ENCODE data around the gene TOMM70. TPM values are rescaled to one million over a fixed set of nuclear protein-coding genes. Genes with fewer than 3 reads are reported as not detected.
A peak's percentile ranks its signal among the peaks of the same experiment; 100 is the strongest.
"Not testable (repeated sequence)": the region's sequence is repeated elsewhere in the genome, so short reads cannot be mapped to it uniquely, and the experiment has no call there.

Gene TOMM70
- 52.4 TPM for polyA plus RNA-seq (ENCODE audit: insufficient read length)

DNA sequence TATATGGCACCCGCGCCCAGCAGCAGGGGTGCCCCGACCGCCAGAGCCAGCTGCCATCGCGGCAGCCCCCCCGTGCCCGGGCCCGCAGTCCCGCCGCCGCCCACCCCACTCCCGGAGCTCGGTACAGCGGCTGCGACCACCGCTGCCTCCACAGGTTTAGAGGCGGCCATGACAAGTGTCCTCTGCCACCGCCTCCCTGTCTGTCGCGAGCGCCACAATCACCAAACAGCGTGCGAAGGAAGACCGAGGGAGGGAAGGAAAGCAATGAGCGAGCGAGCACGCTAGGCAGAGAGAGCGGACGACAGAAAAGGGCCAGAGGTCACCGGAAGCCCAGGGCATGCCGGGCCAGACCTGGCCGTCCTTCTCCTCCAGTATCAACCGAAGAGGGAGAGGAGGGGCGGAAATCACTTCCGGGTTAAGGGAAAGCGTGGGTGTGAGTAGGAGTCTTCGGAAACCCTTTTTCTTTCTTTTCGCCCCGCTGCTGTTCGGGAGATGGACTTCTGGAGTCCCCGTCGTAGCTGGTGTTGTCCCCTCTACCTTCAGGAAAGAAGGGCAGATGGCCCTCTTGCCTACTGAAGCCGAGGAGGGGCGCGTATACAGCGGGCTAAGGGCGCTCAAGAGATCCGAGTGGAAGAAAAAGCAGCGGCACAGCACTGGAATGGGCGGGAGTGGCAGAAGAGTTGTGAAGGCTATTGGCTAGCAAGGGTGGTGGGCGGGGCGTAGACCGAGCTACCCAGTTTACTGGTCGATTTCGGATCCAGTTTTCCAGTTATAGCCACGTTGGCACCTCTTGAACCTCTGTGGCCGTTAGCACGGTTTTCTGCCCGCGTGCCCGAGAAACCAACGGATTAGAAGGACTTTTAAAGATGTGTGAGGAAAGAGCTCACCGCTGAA is at the start of gene TOMM70, which contains the start of gene LNP1:
TSS of gene TOMM70 (minus strand) at position 310 of the 894 bp plus-strand sequence. CDS start at position 170, 140 bp downstream.
TSS of gene LNP1 (plus strand) at position 760 of the 894 bp plus-strand sequence. CDS start 28,191 bp downstream, outside the sequence.
- peak; percentile 97 for DNase-seq

DNA sequence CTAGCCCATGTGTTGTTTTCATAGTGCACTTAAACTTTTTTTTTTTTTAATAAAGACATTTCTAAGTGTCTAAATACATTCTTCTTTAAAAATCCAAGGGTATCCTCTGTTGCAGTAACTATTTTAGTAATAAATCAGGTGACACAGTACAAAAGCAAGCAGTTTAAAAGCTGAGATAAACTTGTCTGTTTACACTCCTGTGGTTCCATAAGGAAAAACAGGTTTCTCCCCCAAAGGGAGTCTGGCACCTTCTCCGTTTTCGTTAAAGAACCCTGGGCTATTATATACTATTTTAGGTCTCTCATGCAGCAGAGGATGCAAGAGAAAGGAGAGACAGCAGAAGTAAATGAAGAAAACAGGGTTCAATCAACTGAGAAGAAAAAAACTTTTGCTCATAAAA is 48.3 kb upstream of the TOMM70 start:
- DNase-seq, result no peak

- DNase-seq, result no peak
Measured at GRCh38 chr3:100448079-100448478, 47.2 kb upstream of the TOMM70 start.

- DNase-seq, result not testable (repeated sequence)
Measured at GRCh38 chr3:100447067-100447466, 46.2 kb upstream of the TOMM70 start.

DNA sequence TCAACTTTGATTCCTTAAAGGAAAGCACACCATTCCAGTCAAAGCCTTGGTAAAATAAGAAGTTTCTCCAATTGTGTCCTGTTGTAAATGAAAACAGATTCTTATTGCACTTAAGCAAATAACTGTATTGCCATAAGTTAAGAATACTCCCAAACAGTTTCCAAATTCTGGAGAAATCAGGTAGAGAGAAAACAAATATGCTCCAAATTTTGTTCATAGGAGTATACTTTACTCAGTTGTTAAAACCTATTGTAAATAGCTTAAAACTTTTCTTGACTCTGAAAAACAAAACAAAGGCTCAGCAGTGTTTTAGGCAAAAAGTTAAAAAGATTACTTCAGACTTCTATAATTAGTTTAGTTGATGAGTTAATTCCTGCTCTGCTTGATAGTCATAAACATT is 42.8 kb upstream of the TOMM70 start:
- DNase-seq, result no peak

GRCh38 chr3:100440895-100441294 is 40.0 kb upstream of the TOMM70 start:
- no peak for DNase-seq

GRCh38 chr3:100438623-100438974 is 37.7 kb upstream of the TOMM70 start:
- DNase-seq, result no peak

DNA sequence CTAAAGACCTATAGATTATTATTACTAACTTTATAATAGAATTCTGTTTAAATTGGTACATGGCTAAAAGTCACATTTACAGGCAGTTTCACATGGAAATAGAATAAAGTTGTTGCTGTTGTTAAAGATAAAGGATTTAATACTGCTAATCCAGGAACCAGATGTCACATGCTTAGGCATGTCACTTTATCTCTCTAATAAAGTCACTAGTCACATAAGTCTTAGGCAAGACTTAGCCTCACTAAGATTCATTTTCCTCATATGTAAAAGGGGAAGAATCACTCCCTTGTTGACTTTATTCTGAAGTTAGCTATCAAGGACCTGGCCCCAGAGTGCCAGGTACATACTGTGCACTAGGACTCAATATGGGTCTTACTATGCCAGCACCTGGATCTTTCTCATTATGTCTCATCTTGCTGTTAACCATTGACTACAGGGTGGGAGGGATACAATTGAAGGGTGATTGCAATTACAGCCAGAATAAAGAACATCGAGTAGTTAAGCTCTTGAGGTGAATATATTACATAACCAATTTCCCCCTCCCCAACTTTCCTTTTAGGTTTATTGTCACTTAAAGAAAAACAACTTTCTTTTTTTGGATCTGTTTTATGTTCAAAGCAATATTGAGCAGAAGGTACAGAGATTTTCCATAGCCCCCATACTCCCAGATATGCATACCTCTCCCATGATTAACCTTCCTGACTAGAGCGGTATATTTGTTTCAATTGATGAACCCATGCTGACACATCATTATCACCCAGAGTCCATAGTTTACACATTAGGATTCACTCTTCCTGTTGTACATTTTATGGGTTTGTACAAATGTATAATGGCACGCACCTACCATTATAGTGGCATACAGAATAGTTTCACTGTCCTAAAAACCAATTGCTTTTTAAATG is 37.1 kb upstream of the TOMM70 start:
- no peak for DNase-seq

DNA sequence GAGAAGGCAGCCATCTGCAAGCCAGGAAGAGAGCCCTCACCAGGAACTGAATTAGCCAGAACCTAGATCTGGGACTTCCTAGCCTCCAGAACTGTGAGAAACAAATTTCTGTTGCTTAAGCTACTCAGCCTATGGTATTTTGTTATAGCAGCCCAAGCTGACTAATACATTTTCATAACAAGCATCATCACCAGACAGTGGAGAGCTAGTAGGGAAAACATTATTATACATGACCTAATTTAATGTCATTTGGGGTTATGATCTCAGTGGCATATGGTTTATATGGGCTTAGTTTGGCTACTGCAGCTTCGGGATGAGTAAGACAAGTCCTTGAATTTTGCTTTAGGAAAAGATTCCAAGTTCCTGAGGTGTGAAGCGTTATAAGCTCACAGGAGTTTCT is 36.1 kb upstream of the TOMM70 start:
- DNase-seq, result no peak

DNA sequence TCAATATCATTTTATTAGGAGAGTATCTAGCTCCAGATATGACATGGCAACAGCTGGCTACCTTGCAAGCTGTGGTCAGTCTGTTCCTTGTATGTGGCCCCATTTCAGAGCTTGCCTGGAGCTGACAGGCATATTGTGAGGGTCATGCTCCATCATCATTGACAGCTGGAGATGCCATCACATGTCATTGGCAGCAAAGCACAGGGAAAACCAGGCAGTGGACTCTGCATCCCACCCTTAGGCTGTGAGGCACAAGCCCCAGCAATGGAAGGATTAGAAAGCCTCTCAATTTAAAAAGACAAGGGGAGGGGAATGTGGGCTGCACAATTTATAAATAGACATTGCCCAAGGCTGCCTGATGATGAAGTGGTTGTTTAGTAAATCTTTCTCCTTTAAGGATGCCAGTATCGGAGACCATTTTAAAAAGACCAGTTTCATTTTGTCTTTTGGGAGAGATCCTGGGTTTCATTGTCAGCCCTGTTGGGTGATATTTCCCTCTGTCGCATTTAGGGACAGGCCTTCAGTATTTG is 28.4 kb upstream of the TOMM70 start:
- no peak for DNase-seq

GRCh38 chr3:100427699-100428098 is 26.8 kb upstream of the TOMM70 start:
- no peak for DNase-seq

DNA sequence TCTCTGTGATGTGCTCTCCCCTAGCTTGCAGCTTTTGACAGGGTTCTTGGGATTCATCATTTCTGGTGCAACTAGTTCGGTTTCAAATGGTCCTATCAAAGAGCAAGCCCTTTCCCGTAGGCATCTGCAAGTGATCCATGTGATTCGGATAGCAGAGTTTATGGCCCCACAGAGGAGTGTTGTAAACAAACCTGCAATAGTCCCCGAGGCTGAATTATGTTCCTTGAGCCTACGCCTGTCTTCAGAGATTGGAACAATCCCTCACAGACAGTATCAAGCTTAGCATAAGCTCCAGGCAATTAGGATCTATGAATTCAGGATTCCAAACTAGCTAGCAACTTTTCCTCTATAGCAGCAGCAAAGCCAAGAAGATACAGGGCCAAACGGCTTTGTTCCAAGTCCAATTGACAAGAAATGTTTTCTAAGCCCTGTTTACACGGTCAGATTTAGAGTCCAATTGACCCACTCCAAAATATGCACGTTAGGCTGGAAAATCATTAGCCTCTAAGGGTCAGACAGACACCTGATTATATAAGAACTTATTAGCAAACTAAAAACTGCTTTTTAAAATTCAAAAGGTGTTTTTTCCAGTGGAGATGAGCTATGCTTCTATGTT is 25.3 kb upstream of the TOMM70 start:
- DNase-seq, result no peak

GRCh38 chr3:100425316-100425715 is 24.4 kb upstream of the TOMM70 start:
- DNase-seq, result no peak

- no peak for DNase-seq
Measured at GRCh38 chr3:100424261-100424660, 23.4 kb upstream of the TOMM70 start.

- DNase-seq, result no peak
Measured at GRCh38 chr3:100423611-100424010, 22.7 kb upstream of the TOMM70 start.

GRCh38 chr3:100420885-100421284 is 20.0 kb upstream of the TOMM70 start:
- no peak for DNase-seq

DNA sequence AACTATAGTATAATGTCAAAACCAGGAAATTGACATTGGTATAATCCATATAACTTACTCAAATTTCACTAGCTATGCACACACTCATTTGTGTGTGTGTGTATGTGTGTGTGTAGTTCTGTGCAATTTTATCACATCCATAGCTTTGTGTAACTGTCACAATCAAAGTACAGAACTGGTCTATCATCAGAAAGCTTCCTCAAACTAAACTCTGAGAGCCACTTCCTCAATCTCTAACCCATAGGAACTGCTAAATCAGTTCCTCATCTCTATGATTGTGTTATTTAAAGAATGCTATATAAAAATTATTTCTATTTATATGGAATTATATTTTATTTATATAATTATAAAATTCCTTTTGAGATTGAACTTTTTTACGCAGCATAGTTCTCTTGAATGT is 18.5 kb upstream of the TOMM70 start:
- no peak for DNase-seq

- no peak for DNase-seq
Measured at GRCh38 chr3:100416863-100417262, 16.0 kb upstream of the TOMM70 start.

- no peak for DNase-seq
Measured at GRCh38 chr3:100416176-100416575, 15.3 kb upstream of the TOMM70 start.

DNA sequence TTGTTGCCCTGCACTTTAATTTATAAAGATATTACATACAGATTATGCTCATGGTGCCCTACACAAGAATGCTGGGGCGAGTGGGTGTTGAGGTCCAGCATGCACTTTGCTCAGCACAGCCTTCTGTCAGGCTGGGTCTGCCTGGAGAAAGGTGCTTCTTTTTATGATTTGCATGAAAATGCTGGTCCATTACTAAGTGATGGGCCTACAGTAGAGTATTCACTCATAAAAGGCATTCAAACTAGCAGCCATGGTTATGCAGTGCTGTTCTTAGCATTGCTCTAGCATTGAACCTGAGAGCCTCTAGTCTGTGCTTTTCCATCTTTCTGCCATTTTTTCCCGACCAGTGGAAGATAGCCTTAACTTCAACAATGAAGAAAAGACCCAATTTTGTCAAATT is 12.7 kb upstream of the TOMM70 start:
- no peak for DNase-seq

- DNase-seq, result no peak
Measured at GRCh38 chr3:100412912-100413590, 12.2 kb upstream of the TOMM70 start.
